HG03439 (cell line): Measurements from ENCODE around the gene FLT4.

ENCODE experiments used
- ATAC-seq: cut with Tn5 transposase; IDR thresholded peaks from one replicate; pipeline ENCODE4 v1.9.1; 2021; ENCODE audit warnings: mild to moderate bottlenecking, moderate library complexity; ENCODE audit not compliant: unreplicated experiment

FLT4 gene

DNA sequence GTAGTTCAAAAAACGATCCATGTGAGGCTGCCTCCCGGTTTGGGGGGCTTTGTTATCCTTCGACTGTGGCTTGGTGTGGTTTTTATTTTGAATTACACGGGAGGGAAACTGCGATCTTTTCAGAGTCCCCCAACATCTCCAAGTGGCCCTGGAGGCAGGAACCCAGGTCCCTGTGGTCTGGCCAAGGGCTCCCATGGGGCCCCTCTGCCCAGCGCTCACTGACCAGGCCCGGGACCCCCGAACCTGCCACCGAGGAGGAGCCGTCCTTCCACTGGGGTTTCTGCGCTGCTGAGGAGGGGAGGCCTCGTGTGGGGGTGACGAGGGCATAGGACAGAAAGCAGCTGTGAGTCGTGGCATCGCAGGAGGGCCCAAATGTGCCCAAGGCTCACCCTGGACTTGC is 40.0 kb downstream of the FLT4 start:
- ATAC-seq: no peak

DNA sequence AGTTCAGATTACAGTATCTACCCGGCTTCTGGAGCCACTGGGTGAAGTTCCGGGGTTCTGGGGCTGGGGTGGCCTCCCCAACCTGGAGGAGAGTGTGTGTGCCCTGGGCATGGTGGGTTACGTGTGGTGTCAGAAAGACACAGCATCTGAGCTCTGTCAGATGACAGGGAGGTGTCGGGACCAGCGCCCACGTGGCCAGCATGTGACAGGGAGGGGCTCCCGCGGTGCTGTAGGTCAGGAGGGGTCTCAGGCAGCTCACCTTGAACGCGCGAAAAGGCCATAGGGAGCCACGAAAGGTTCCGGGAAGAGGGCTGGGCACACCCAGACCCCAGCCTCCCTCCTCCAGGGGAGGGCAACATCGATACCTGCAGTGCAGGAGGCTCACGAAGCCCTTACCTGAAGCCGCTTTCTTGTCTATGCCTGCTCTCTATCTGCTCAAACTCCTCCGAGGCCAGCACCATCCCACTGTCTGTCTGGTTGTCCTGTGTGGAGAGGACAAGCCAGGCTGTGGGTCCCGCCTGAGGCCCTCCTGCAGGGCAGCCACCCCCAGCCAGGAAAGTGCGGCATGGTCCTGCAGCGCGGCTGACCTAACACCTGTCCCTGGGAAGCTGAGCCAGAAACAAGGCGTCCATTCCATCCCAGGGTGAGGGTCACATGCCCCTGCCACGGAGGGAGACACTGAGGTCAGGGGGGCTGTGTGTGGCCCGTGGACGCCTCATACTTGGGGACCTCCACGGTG is 40.7 kb downstream of the FLT4 start:
- ATAC-seq: no peak

DNA sequence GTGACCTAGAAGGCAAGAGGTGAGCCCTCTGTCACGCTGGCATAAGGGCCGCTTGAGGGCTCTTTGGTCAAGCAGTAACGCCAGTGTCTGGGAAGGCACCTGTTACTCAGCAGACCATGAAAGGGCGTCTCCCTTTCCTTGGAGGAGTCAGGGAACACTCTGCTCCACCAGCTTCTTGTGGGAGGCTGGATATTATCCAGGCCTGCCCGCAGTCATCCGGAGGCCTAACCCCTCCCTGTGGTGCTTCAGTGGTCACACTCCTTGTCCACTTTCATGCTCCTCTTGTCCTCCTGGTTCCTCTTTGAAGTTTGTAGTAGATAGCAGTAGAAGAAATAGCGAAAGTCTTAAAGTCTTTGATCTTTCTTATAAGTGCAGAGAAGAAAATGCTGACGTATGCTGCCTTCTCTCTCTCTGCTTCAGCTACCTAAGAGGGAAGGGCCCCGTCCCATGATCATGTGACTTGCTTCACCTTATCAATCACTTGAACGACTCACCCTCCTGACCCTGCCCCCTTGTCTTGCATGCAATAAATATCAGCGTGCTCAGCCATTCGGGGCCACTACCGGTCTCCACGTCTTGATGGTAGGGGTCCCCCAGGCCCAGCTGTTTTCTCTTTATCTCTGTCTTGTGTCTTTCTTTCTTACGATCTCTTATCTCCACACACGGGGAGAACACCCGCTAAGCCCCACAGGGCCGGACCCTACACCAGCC is 41.4 kb downstream of the FLT4 start:
- no peak for ATAC-seq

DNA sequence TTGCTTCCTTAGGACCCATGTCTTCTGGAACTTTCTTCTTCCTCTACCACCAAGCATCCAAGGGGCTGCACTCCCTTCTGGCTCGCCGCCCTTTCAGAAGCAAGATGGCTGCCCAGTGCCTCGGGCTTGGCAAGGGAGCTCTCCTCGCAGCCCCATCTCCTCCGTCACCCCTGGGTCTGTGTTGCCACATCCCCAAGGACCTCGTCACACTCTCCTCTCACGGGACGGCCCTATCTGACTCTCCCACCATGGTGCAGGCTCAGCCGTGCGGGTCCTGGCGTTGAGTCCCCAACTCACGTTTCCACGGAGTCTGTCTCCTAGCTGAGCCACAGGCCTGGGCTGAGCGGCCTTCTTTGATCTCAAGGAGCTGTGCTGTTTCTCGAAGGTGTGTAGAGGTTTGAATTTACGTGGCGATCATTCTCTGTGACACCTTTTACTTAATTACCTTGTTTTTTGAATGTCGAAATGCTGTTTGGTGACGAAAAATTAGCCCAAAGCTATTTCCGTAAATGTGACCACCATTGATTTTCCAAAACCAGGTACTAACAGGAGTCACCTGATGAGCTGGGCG is 43.1 kb downstream of the FLT4 start:
- ATAC-seq: no peak

GRCh38 chr5:180605554-180606214 is 43.7 kb downstream of the FLT4 start:
- no peak for ATAC-seq

GRCh38 chr5:180604271-180604670 is 45.1 kb downstream of the FLT4 start:
- ATAC-seq: no peak

DNA sequence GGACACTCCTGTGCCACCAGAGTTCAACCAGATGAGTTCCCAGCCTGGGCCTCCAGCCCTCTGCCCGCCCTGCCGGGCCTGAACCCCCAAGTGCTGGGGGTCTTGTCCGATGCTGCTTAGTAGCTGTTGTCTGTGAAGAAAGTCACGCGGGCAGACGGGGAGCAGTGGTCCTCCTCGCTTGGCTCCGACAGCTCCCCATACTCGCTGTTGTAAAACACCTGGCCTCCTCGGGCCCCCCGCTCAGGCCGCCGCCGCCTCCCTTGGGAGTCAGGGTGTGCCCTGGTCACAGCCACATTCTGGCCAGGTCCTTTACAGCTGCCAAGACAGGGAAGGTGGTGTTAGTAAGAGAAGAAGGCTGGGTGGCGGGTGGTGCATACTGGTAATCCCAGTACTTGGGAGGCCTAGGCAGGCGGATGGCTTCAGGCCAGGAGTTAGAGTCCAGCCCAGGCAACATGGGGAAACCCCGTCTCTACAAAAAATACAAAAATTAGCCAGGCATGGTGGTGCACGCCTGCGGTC is 46.3 kb downstream of the FLT4 start:
- no peak for ATAC-seq

DNA sequence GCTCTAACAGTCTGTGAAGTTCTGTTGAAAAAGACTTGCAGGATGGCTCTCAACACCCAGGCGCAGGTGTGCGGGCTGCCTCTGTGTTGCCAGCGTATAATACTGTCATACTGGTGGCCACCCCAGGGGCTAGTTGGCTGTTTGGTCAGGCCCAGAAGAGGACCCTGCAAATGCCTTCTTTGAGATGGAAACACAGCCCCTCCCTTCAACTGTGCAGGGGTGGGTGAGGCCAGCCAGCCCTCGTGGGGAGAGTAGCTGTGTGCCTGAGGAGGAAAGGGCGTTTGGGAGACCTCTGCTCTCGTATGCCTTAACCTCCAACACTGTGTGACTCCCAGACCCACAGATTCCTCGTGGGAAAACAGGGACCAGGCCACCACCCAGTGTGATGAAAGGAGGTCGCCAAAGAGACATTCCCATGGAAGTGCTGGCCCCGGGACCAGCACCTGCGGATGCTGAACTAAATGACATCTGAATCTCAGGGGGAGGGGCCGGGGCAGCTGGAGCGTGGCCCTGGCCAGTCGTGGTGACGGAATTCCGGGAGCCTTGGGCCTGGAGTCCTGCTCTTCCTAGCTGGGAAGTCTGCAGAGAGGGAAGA is 46.8 kb downstream of the FLT4 start:
- no peak for ATAC-seq

DNA sequence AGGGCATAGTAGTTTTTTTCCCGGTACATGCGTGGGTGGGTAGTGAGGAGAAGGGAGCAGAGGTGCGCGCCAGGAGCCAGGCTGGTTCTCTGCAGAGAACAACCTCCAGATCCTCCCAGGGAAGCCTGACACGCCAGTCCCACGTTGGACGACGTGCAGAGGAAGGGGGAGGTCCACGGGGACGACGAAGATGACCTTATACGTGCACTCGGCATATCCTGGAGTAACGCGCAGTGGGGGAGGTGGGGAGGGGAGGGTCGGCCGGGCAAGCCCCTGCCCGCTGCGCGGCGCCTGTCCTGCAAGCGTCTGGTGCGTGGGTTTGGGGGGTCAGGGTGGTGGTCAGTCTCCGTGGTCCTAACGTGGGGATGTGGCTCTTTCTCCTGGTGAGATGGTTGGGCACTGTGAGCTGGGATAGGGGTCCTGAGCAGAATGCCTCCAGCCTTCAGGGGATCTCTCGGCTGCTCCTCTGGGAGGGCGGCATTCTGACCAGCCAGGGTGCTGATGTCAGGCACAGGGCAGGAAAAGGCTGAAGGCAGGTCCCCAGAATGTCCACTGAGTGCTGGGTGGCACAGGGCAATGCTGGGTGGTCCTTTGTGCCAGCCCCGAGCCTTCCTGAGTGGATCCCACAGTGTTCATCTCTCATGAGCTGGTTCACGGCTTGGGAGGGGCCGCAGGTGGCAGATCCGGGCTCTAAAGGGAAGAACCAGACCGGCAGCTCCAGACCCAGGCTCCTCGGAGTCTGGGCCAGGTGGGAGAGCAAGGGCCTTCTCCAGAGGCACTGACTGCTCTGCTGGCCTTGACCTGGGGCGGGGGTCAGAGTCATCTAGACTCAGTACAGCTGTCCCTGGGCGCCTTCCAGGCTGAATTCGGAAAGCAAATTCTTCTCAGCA is 47.6 kb downstream of the FLT4 start:
- no peak for ATAC-seq

- ATAC-seq: no peak
Measured at GRCh38 chr5:180600554-180601041, 48.8 kb downstream of the FLT4 start.

GRCh38 chr5:180599981-180600553 is 49.3 kb downstream of the FLT4 start:
- no peak for ATAC-seq

GRCh38 chr5:180599590-180599914 is 49.8 kb downstream of the FLT4 start:
- no peak for ATAC-seq

DNA sequence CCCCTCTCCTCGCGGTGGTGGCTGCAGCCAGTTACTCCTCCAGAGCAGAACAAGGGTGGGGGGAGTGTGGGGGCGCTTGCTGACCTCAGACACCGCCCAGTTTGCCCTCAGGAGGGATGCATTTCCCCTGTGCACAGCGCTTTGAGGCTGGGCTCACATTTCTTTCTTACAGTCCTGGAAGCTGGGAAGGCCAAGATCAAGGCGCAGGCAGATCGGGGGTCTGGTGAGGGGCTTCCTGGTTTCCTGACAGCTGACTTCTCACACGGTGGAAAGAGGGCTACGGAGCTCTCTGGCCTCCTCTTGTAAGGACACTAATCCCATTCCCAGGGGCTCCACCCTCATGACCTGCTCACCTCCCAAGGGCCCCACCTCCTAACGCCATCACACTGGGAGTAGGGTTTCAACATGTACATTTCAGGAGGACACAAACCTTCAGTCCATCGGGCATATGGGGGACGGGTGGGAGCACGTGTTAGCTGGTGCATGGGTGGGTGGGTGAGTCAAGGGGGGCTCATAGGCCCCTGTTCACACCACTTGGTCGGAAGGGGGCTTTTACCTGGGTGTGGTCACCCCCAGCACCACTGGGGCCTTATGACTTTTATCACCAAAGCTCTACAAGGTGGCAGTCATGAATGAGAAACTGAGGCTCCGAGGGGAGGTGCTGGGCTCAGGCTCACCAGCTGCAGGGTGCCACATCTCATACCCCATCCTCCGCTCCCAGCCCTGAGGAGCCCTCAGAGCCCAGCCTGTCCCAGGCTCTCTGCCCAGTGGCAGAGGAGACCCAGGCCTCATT is 50.4 kb downstream of the FLT4 start:
- ATAC-seq: no peak

GRCh38 chr5:180598316-180598701 is 51.1 kb downstream of the FLT4 start:
- ATAC-seq: no peak

DNA sequence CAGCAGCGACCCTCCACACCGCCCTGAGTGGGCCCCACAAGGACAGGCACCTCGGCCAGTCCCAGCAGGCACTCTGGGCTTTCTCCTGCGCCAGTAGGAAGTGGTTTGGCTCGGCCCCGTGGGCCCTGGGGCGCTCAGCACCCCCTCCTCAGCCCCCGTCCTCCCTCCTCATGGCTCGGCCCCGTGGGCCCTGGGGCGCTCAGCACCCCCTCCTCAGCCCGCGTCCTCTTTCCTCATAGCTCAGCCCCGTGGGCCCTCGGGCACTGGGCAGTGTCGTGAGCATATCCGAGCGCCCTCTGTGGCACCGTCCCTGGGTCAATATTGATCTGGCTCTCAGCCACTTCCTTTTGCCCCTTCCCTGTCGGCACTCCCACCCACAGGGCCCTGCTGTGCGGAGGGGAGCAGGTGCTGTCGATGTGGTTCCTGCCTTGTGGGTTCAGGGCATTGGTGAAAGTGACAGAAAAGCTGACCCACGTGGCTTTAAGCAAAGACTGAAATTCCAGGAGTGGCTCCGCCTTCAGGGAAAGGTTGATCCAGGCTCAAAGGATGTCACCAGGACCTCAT is 52.6 kb downstream of the FLT4 start:
- ATAC-seq: no peak

DNA sequence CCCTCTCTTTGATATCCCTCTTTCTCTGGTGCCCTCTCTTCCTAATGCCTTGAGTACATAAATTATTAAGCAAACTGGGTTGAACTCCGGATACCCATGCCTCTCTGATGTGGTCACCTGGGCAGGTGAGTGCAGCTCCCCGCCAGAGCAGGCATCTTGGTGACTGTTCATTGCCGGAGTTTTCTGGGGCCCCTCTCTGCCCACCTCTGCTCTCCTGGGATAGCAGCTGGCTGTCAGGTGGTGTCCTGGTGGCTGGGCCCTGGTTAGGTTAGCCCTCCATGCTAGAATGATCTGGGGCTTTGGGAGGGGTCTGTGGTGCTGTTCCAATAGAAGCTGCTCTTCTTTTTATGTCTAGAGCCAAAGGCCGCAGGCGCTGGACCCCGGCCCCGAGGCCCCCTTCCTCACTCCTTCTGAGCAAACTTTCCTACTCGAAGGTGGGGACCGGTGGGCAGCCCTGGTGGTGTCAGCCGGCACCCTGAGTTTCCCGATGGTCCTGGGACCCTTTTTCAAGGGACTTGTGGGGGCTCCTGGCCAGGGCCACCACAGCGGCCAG is 53.2 kb downstream of the FLT4 start:
- ATAC-seq: no peak

DNA sequence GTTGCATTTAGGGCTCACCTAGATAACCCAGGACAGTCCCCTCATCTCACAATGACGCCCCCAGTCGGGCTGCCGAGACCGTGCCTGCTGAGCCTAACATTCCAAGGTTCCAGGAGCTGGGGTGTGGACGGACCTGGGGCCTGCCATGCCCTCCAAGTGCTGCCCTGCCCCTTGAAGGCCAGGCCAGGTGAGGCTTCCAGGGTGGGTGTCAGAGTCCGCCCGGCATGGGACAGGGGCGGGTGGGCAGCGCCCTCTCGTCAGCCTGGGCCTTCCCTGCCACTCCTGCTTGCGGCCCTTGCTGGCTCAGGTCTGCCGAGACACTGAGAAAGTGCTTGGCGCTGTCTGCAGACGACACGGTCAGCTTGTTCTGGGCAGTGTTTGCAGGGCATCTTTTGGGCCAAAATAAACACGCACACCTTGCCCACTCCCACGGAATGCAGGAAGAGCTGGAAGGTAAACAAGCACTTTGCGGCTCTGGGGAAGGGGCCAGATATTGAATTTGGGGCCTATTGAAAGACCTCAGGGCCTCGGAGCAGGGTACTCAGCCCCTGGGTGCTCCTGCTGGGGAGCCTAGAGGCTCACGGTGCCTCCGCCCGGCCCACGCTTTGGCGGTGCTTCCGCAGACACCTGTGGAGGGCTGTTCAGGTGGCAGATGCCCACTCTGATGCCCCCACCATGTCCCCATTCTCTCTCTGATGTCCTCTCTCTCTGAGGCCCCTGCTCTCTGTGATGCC is 53.9 kb downstream of the FLT4 start:
- ATAC-seq: no peak

GRCh38 chr5:180595046-180595379 is 54.4 kb downstream of the FLT4 start:
- ATAC-seq: no peak
